GM10266 (cell line): Measurements from ENCODE around the gene TP73.

Experiments
- DNase-seq: peaks from one replicate; pipeline ENCODE4 v3.0.0; 2012; ENCODE audit errors: extremely low spot score
- CTCF ChIP-seq: IDR thresholded peaks from 2 replicates; pipeline ENCODE4 v1.5.1; 2012; ENCODE audit warnings: mild to moderate bottlenecking, low read depth; ENCODE audit not compliant: control insufficient read depth, insufficient read depth; ENCODE audit errors: missing control alignments

TP73 gene

DNA sequence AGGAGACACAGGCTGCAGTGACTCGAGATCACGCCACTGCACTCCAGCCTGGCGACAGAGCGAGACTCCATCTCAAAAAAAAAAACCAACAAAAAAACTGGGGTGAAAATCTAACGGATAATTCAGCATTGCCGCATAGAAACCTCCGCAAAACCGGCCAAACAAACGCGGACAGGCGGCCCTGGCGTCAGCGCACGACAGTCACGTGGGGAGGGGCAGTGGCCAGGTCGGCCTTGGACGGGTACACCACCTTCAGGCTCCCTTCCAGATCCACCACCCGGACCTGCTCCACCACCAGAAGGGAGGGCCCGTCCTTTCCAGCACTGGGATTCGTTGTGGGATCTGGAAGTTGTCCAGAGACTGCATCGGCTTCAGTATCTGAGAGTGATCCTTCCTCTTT lies 128.6 kb downstream of the TP73 start:
- no peak for TF ChIP-seq CTCF
- no peak for DNase-seq

DNA sequence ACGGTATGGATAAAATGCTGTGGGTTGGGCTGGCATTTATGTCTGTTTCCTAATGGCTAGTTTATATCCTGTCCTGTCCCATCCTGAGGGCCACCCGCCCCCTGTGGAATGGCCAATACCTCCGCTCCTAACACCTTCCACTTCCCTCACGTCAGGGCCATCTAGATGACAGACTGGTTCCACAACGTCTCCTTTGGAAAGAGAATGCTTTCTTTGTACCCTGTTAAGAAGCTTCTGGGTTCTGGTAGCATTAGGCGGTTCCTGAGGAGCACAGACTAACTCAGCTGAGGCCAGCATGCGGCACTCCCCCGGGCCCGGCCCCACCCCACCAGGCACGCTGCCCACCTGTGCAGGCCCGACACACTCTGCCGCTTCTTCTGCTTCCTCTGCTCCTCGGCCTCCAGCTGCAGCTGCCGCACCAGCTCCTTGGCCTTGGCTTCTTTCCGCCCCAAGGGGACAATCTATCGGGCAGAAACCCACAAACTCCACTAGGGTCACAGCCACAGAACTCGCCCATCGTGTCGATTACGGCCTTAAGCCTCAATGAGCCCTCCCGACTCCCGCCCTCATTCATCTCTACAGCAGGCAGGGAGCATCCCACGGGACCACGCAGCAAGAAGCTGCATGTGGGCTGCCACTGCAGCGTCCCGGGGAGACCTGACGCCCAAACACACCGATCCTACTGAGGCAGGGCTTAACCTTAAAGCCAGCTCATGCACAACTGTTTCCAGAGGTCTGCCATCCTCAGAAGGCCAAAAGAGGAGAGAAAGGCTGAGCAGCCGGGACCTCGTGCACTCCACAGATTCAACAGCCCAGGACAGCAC lies 131.5 kb downstream of the TP73 start:
- no peak for TF ChIP-seq CTCF

DNA sequence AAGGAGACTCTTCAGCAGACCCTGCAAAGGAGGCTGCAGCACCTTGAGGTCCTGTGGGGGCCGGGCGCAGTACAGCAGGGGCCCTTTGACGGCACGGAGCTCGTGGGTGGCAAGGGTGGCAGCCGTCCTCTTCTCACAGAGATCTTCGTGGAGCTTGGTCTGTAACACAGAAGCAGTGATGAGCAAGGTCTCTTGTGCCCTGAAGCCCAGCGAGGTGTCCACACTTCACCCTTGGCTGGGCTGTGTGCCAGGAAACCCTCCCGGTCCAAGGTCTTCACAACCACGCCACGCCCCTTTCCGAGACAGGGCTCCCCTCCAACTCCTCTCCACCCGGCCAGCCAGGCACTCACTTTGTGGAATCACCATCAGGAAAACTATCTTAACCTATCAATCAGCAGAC lies 132.7 kb downstream of the TP73 start:
- DNase-seq = no peak
- no peak for TF ChIP-seq CTCF

More for the DNA sequence above, 131.5 kb downstream of the TP73 start:
- DNase-seq = no peak

DNA sequence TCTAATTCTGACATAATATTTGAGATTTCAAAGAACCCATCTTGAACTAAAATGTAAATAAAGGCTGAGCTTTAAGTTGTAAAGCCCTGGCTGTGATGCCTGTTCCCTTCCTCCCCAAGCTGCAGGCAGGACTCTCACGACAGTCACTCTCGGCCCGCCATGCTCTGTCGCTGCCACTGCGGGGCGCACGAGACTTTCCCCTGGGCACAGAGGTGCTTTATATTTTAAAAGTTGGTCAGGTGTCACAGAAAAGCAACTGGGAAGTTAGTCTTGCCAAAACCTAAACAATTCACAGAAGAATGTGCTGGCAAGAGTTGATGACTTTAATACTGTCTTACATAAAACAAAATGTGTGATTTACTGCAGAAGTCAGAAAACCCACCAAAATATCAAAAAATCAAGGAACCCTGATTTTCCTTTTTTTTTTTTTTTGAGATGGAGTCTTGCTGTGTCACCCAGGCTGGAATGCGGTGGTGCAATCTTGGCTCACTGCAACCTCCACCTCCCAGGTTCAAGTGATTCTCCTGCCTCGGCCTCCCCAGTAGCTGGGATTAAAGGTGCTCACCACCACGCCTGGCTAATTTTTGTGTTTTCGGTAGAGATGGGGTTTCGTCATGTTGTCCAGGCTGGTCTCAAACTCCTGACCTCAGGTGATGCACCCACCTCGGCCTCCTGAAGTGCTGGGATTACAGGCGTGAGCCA lies 133.3 kb downstream of the TP73 start:
- TF ChIP-seq CTCF = peak; percentile 30
- no peak for DNase-seq
